WTC11 (cell line): Measurements from ENCODE around the gene LYL1. TPM values are rescaled to one million over a fixed set of nuclear protein-coding genes. Genes with fewer than 3 reads are reported as not detected.

Source experiments
- ATAC-seq: fragments of 200-7000 bp; cut with Tn5 transposase; 2 replicates; pipeline ENCODE4 v1.10.0; 2021; ENCODE audit warnings: mild to moderate bottlenecking, moderate library complexity
- Bru-seq: library from RNA; stranded (reverse); fragments of 400-500 nt; gene quantifications from one replicate; lab custom pipeline; 2021; lab: Mats Ljungman, UMichigan
- CTCF ChIA-PET: fragments of 300-600 bp; sonication (Branson Sonifier 250); formaldehyde crosslinking; loops from one replicate; lab custom pipeline; 2021; ENCODE audit warnings: antibody characterized with exemption; lab: Charles Lee
- POLR2A ChIA-PET: fragments of 350-600 bp; sonication (Branson Sonifier 250); formaldehyde crosslinking; loops from one replicate; lab custom pipeline; 2021; ENCODE audit warnings: antibody characterized with exemption; lab: Charles Lee
- DNase-seq: peaks from one replicate; pipeline ENCODE4 v3.0.0; 2021; ENCODE audit warnings: low spot score
- H3K27ac Mint-ChIP-seq: 2 replicates; pipeline ENCODE4 v1.8.0; 2021; ENCODE audit warnings: mixed read lengths
- H3K27me3 Mint-ChIP-seq: 2 replicates; pipeline ENCODE4 v1.8.0; 2021; ENCODE audit warnings: low read depth, mild to moderate bottlenecking, moderate library complexity, mixed read lengths
- H3K36me3 Mint-ChIP-seq: 2 replicates; pipeline ENCODE4 v1.8.0; 2021; ENCODE audit warnings: mixed read lengths
- H3K4me1 Mint-ChIP-seq: 2 replicates; pipeline ENCODE4 v1.8.0; 2022; ENCODE audit warnings: mixed read lengths
- H3K4me3 Mint-ChIP-seq: 2 replicates; pipeline ENCODE4 v1.8.0; 2021; ENCODE audit warnings: mild to moderate bottlenecking, moderate library complexity, mixed read lengths
- H3K9me3 Mint-ChIP-seq: 2 replicates; pipeline ENCODE4 v1.8.0; 2021; ENCODE audit warnings: mixed read lengths
- ATF6 ChIP-seq: sonication (generic); formaldehyde crosslinking; IDR thresholded peaks from 2 replicates; pipeline ENCODE4 v1.8.1; 2023; ENCODE audit warnings: mild to moderate bottlenecking, missing genetic modification reagents
- E2F5 ChIP-seq: sonication (generic); formaldehyde crosslinking; IDR thresholded peaks from 2 replicates; pipeline ENCODE4 v1.8.1; 2022; ENCODE audit warnings: mild to moderate bottlenecking, moderate library complexity, missing genetic modification reagents
- ERG ChIP-seq: fragments of 250-450 bp; sonication (Bioruptor Pico); IDR thresholded peaks from 2 replicates; pipeline ENCODE4 v1.8.0; 2021; ENCODE audit warnings: mild to moderate bottlenecking
- FOXK1 ChIP-seq: sonication (generic); formaldehyde crosslinking; IDR thresholded peaks from 2 replicates; pipeline ENCODE4 v1.8.0; 2022; ENCODE audit warnings: mild to moderate bottlenecking, moderate library complexity, missing genetic modification reagents
- FOXP1 ChIP-seq: sonication (generic); formaldehyde crosslinking; IDR thresholded peaks from 2 replicates; pipeline ENCODE4 v1.8.0; 2022; ENCODE audit warnings: missing genetic modification reagents, mild to moderate bottlenecking, moderate library complexity, borderline replicate concordance
- GABPB1 ChIP-seq: sonication (generic); formaldehyde crosslinking; IDR thresholded peaks from 2 replicates; pipeline ENCODE4 v1.8.1; 2023; ENCODE audit warnings: mild to moderate bottlenecking, missing genetic modification reagents
- GTF2I ChIP-seq: fragments of 250-450 bp; sonication (Bioruptor Pico); conservative IDR thresholded peaks from 2 replicates; pipeline ENCODE4 v1.4.0; 2021; ENCODE audit warnings: mild to moderate bottlenecking
- PRRX2 ChIP-seq: fragments of 250-450 bp; sonication (Bioruptor Pico); IDR thresholded peaks from 2 replicates; pipeline ENCODE4 v1.8.0; 2021; ENCODE audit warnings: mild to moderate bottlenecking
- SOX15 ChIP-seq: fragments of 250-450 bp; sonication (Bioruptor Pico); IDR thresholded peaks from 2 replicates; pipeline ENCODE4 v1.9.0; 2021; ENCODE audit warnings: mild to moderate bottlenecking
- USF2 ChIP-seq: sonication (generic); formaldehyde crosslinking; IDR thresholded peaks from 2 replicates; pipeline ENCODE4 v1.8.1; 2023; ENCODE audit warnings: mild to moderate bottlenecking, missing genetic modification reagents, moderate library complexity
- ZBTB21 ChIP-seq: sonication (generic); formaldehyde crosslinking; IDR thresholded peaks from 2 replicates; pipeline ENCODE4 v1.8.1; 2023; ENCODE audit warnings: mild to moderate bottlenecking, missing genetic modification reagents, borderline replicate concordance
- ZBTB43 ChIP-seq: sonication (generic); formaldehyde crosslinking; IDR thresholded peaks from 2 replicates; pipeline ENCODE4 v1.8.1; 2023; ENCODE audit warnings: mild to moderate bottlenecking, missing genetic modification reagents
- ZMAT4 ChIP-seq: fragments of 250-450 bp; sonication (Bioruptor Pico); IDR thresholded peaks from 2 replicates; pipeline ENCODE4 v1.9.0; 2021; ENCODE audit warnings: mild to moderate bottlenecking
- ZNF281 ChIP-seq: sonication (generic); formaldehyde crosslinking; IDR thresholded peaks from 2 replicates; pipeline ENCODE4 v1.8.0; 2023; ENCODE audit warnings: mild to moderate bottlenecking, missing genetic modification reagents
- ZNF423 ChIP-seq: fragments of 250-450 bp; sonication (Bioruptor Pico); IDR thresholded peaks from 2 replicates; pipeline ENCODE4 v2.1.2; 2022; ENCODE audit warnings: mild to moderate bottlenecking, moderate library complexity
- ZNF512 ChIP-seq: sonication (generic); formaldehyde crosslinking; IDR thresholded peaks from 2 replicates; pipeline ENCODE4 v1.8.1; 2022; ENCODE audit warnings: missing genetic modification reagents, borderline replicate concordance
- long read RNA-seq, 3 experiments: library from RNA in 1 of 3; library from capped mRNA in 1 of 3; library from polyadenylated mRNA in 1 of 3; unstranded in 2 of 3; stranded (forward) in 1 of 3; transcript quantifications; one replicate each; pipeline ENCODE4 v2.0.0, GENCODE V29; 2021
- total RNA-seq: library from RNA; stranded (reverse); gene quantifications from 3 replicates; pipeline ENCODE4 v1.2.3, GENCODE V29; 2021

Gene LYL1
- total RNA-seq: 0.60 to 1.2 TPM (median 0.66 TPM) in 3 replicates
- Bru-seq, nascent RNA: percentile 20 among the genes with signal in this experiment
- long read RNA-seq, experiment 1, partial matches to known transcripts: 0 of 4 reads
- long read RNA-seq, experiment 1, other reads (novel, unspliced or antisense): 2 of 4 reads
- long read RNA-seq, experiment 2, partial matches to known transcripts: 0 of 3 reads
- long read RNA-seq, experiment 2, other reads (novel, unspliced or antisense): 1 of 3 reads
- long read RNA-seq, experiment 3: 0 reads

GRCh38 chr19:13102666-13103580 lies at the start of gene LYL1:
Gene LYL1, minus strand, starts transcription at chr19:13102858. Its CDS starts 1,687 bp downstream, at chr19:13101171.
- peak; percentile 67 for DNase-seq
- peaks cover 10% of the 10 kb centered on the region for H3K4me1 Mint-ChIP-seq
- H3K27me3 Mint-ChIP-seq: peaks cover 45% of the 10 kb centered on the region
- POLR2A ChIA-PET: interaction anchor here (0.6 kb wide), 1 partner anchor 195 kb away, joined by 4 read pairs; no protein-coding TSS in a partner anchor
- no peak within 1 kb of the TSS for H3K27ac Mint-ChIP-seq
- peak within 1 kb of the TSS; percentile 49 for H3K4me3 Mint-ChIP-seq
- ATAC-seq: peak; percentile 47
- H3K36me3 Mint-ChIP-seq: peaks cover 5% of the 10 kb centered on the region; the same call in 1 of the 2 replicates
- CTCF ChIA-PET: interaction anchor here (2.0 to 3.9 kb wide), 4 partner anchors 43 to 138 kb away, joined by 5 to 36 read pairs (median 25); no protein-coding TSS in a partner anchor
- H3K9me3 Mint-ChIP-seq: no peaks in the 10 kb centered on the region
- TF ChIP-seq ZNF512 (CRISPR knock-in tag) (no peak), ATF6 (CRISPR knock-in tag) (no peak), SOX15 (no peak), GABPB1 (CRISPR knock-in tag) (0 out of 2 replicates have a peak, but pooled peaks have one; percentile 15), E2F5 (CRISPR knock-in tag) (0 out of 2 replicates have a peak, but pooled peaks have one; percentile 34)

- Mint-ChIP-seq H3K9me3 (no peaks in the 10 kb centered on the region), H3K4me1 (peaks cover 20% of the 10 kb centered on the region)
- POLR2A ChIA-PET: interaction anchor here (0.8 to 5.5 kb wide), 14 partner anchors 13 to 695 kb away, joined by 3 to 167 read pairs (median 4); partner anchors contain the start of gene NACC1
- TF ChIP-seq ZBTB21 (CRISPR knock-in tag) (peak; percentile 51; the same call in 1 of the 2 replicates), GTF2I (CRISPR knock-in tag) (no peak), ZMAT4 (CRISPR knock-in tag) (no peak), PRRX2 (CRISPR knock-in tag) (0 out of 2 replicates have a peak, but pooled peaks have one; percentile 53), E2F5 (CRISPR knock-in tag) (peak; percentile 97), FOXK1 (CRISPR knock-in tag) (peak; percentile 73), ZNF423 (CRISPR knock-in tag) (peak; percentile 97), FOXP1 (CRISPR knock-in tag) (no peak; the same call in 1 of the 2 replicates), ZBTB43 (peak; percentile 71; the same call in 1 of the 2 replicates), USF2 (peak; percentile 77), ZNF281 (peak; percentile 77; the same call in 1 of the 2 replicates), ERG (no peak)
Observed at GRCh38 chr19:13151605-13152355, 49.1 kb upstream of the LYL1 start.

More at GRCh38 chr19:13151605-13152355, 49.1 kb upstream of the LYL1 start:
- H3K4me3 Mint-ChIP-seq: peak overlapping the region; percentile 99
- CTCF ChIA-PET: interaction anchor here (0.8 to 2.2 kb wide), 5 partner anchors 12 to 985 kb away, joined by 3 to 21 read pairs (median 5); no protein-coding TSS in a partner anchor
- peak overlapping the region; percentile 99 for H3K27ac Mint-ChIP-seq
- ATAC-seq: peak; percentile 37
- peak; percentile 97 for DNase-seq
- H3K36me3 Mint-ChIP-seq: peaks cover 20% of the 10 kb centered on the region
- peaks cover 7% of the 10 kb centered on the region; the same call in 1 of the 2 replicates for H3K27me3 Mint-ChIP-seq
